A549 (cell line): ENCODE measurements around the gene ERBB2. TPM values are rescaled to one million over a fixed set of nuclear protein-coding genes. Genes with fewer than 3 reads are reported as not detected.

Experiments
- ATAC-seq, 2 experiments: fragments of 200-7000 bp in 1 of 2; fragments of >200 bp in 1 of 2; cut with Nextera tagmentation in 1 of 2; cut with Tn5 transposase in 1 of 2; 3 replicates each; pipeline versions ENCODE4 v1.8.0 to v1.9.1; 2018 to 2020; ENCODE audit warnings: mild to moderate bottlenecking in 1 of 2, moderate library complexity in 1 of 2
- CTCF ChIA-PET: fragments of 300-600 bp; sonication (Branson Sonifier 250); formaldehyde crosslinking; extraction: SDS; loops from one replicate; lab custom pipeline; 2021; ENCODE audit warnings: antibody characterized with exemption, inconsistent platforms; lab: Yijun Ruan, JAX
- POLR2A ChIA-PET: fragments of 350-600 bp; formaldehyde crosslinking; extraction: SDS; loops from one replicate; lab custom pipeline; 2021; ENCODE audit warnings: antibody characterized with exemption, inconsistent platforms; lab: Yijun Ruan, JAX
- DNase-seq, 2 experiments: peaks; one replicate each; pipeline versions ENCODE4 v3.0.0 to v3.0.0-alpha.2; 2011 to 2016; ENCODE audit warnings: low read depth in 1 of 2, low spot score in 1 of 2
- FAIRE-seq: peaks from 2 replicates; lab custom pipeline; 2011; peaks lifted over from hg19 to GRCh38; lab: Jason Lieb, UNC
- H3K27ac ChIP-seq, 2 experiments: fragments of >200 bp; sonication (Bioruptor Twin); formaldehyde crosslinking; 3 replicates each; pipeline ENCODE4 v1.5.1; 2016 to 2017
- H3K4me1 ChIP-seq: fragments of >200 bp; sonication (Bioruptor Twin); formaldehyde crosslinking; 3 replicates; pipeline ENCODE4 v1.6.1; 2016
- H3K4me2 ChIP-seq: fragments of >200 bp; sonication (Bioruptor Twin); formaldehyde crosslinking; 3 replicates; pipeline ENCODE4 v1.6.1; 2016
- H3K4me3 ChIP-seq: fragments of >200 bp; sonication (Bioruptor Twin); formaldehyde crosslinking; 3 replicates; pipeline ENCODE4 v1.5.1; 2016
- H3K9me3 ChIP-seq: fragments of >200 bp; sonication (Bioruptor Twin); formaldehyde crosslinking; 3 replicates; pipeline ENCODE4 v1.6.1; 2016
- BHLHE40 ChIP-seq: IDR thresholded peaks from 2 replicates; pipeline ENCODE4 v1.6.1; 2012; ENCODE audit warnings: low read depth, low read length, inconsistent platforms
- CBX8 ChIP-seq: fragments of 200-600 bp; sonication (generic); IDR thresholded peaks from 2 replicates; pipeline ENCODE4 v1.6.1; 2016
- GATA3 ChIP-seq: IDR thresholded peaks from 2 replicates; pipeline ENCODE4 v1.6.1; 2012; ENCODE audit warnings: borderline replicate concordance
- HEYL ChIP-seq: fragments of 250-450 bp; sonication (Bioruptor Pico); IDR thresholded peaks from 2 replicates; pipeline ENCODE4 v1.8.0; 2021; ENCODE audit warnings: mild to moderate bottlenecking, moderate library complexity
- HOXA7 ChIP-seq: fragments of 250-450 bp; sonication (Bioruptor Pico); IDR thresholded peaks from 2 replicates; pipeline ENCODE4 v1.5.0; 2020; ENCODE audit warnings: mild to moderate bottlenecking, moderate library complexity
- HOXB5 ChIP-seq: fragments of 250-450 bp; sonication (Bioruptor Pico); IDR thresholded peaks from 2 replicates; pipeline ENCODE4 v1.5.0; 2020; ENCODE audit warnings: mild to moderate bottlenecking, moderate library complexity
- JUNB ChIP-seq: fragments of >200 bp; sonication (Bioruptor Twin); formaldehyde crosslinking; IDR thresholded peaks from 2 replicates; pipeline ENCODE4 v1.6.1; 2016
- KDM5A ChIP-seq: fragments of 200-600 bp; sonication (generic); IDR thresholded peaks from 2 replicates; pipeline ENCODE4 v1.6.1; 2016; ENCODE audit warnings: antibody characterized with exemption, mild to moderate bottlenecking
- MYC ChIP-seq: IDR thresholded peaks from 2 replicates; pipeline ENCODE4 v1.6.1; 2012; ENCODE audit warnings: mild to moderate bottlenecking, inconsistent platforms, low read length, improper control_type of control experiment, borderline replicate concordance
- PHF8 ChIP-seq: fragments of 200-600 bp; sonication (generic); IDR thresholded peaks from 2 replicates; pipeline ENCODE4 v1.6.1; 2016; ENCODE audit warnings: low read depth, mild to moderate bottlenecking, antibody characterized with exemption, moderate library complexity, borderline replicate concordance
- POLR2AphosphoS2 ChIP-seq: conservative IDR thresholded peaks from 2 replicates; pipeline ENCODE4 v1.6.1; 2012; ENCODE audit warnings: low read length, improper control_type of control experiment, inconsistent platforms
- RAD21 ChIP-seq, 2 experiments: fragments of >200 bp in 1 of 2; sonication (Bioruptor Twin) in 1 of 2; formaldehyde crosslinking in 1 of 2; IDR thresholded peaks in 1 of 2; conservative IDR thresholded peaks in 1 of 2; 2 replicates in 1 of 2; 3 replicates in 1 of 2; pipeline ENCODE4 v1.6.1; 2012 to 2018; ENCODE audit warnings: inconsistent platforms in 1 of 2
- RARB ChIP-seq: fragments of 250-450 bp; sonication (Bioruptor Pico); IDR thresholded peaks from 2 replicates; pipeline ENCODE4 v1.8.0; 2021; ENCODE audit warnings: mild to moderate bottlenecking, moderate library complexity
- REST ChIP-seq: fragments of 200-600 bp; sonication (generic); IDR thresholded peaks from 2 replicates; pipeline ENCODE4 v1.6.1; 2016; ENCODE audit warnings: antibody characterized with exemption, mild to moderate bottlenecking, moderate library complexity
- SMC3 ChIP-seq: fragments of >200 bp; sonication (Bioruptor Twin); formaldehyde crosslinking; IDR thresholded peaks from 3 replicates; pipeline ENCODE4 v1.6.1; 2018; ENCODE audit warnings: inconsistent platforms
- TFCP2L1 ChIP-seq: fragments of 250-450 bp; sonication (Bioruptor Pico); IDR thresholded peaks from 2 replicates; pipeline ENCODE4 v1.5.0; 2021; ENCODE audit warnings: mild to moderate bottlenecking
- TP53 ChIP-seq: fragments of 250-450 bp; sonication (Bioruptor Pico); IDR thresholded peaks from 2 replicates; pipeline ENCODE4 v1.5.0; 2021; ENCODE audit warnings: mild to moderate bottlenecking, moderate library complexity
- ZC3H11A ChIP-seq: fragments of 450-650 bp; IDR thresholded peaks from 2 replicates; pipeline ENCODE4 v1.6.1; 2014; ENCODE audit warnings: antibody characterized with exemption, mild to moderate bottlenecking
- ZFP36 ChIP-seq: fragments of 450-650 bp; IDR thresholded peaks from 2 replicates; pipeline ENCODE4 v1.6.1; 2014; ENCODE audit warnings: borderline replicate concordance; ENCODE audit not compliant: partially characterized antibody
- ZNF302 ChIP-seq: fragments of 250-450 bp; sonication (Bioruptor Pico); IDR thresholded peaks from 2 replicates; pipeline ENCODE4 v1.9.0; 2021; ENCODE audit warnings: inconsistent platforms, mild to moderate bottlenecking, moderate library complexity
- ZSCAN20 ChIP-seq: fragments of 250-450 bp; sonication (Bioruptor Pico); IDR thresholded peaks from 2 replicates; pipeline ENCODE4 v1.8.0; 2022; ENCODE audit warnings: mild to moderate bottlenecking, moderate library complexity
- WGBS: methylation state at CpG from one replicate; pipeline ENCODE4 v1.1.6; 2017; ENCODE audit errors: missing lambda C conversion rate; 5-methylcytosine and 5-hydroxymethylcytosine counted together
- polyA plus RNA-seq, 4 experiments: library from polyadenylated mRNA; depleted of rRNA in 3 of 4; stranded (reverse); fragments of >200 nt; fragmentation: RNase III in 1 of 4; extraction: RNeasy Plus Mini Kit Qiagen cat#74134 plus additional on column Dnase treatment in 1 of 4; gene quantifications; 2 replicates in 3 of 4; 3 replicates in 1 of 4; pipeline ENCODE4 v1.2.3, GENCODE V29; 2011 to 2017
- TF ChIP-seq, protein P1 (sequence below): fragments of >200 bp; sonication (Bioruptor Twin); formaldehyde crosslinking; IDR thresholded peaks from 3 replicates; pipeline ENCODE4 v1.5.1; 2016
- TF ChIP-seq, protein P2 (sequence below): fragments of >200 bp; sonication (Bioruptor Twin); formaldehyde crosslinking; IDR thresholded peaks from 2 replicates; pipeline ENCODE4 v1.6.1; 2016
- TF ChIP-seq, protein P3 (sequence below): fragments of >200 bp; sonication (Bioruptor Twin); formaldehyde crosslinking; IDR thresholded peaks from 3 replicates; pipeline ENCODE4 v1.6.1; 2016

The ERBB2 gene
- polyA plus RNA-seq, 2 of the 4 experiments (the other 2 are of a cell fraction), result 22.4 to 32.0 TPM

GRCh38 chr17:39742856-39743436, 43.1 kb downstream of the ERBB2 start:
- no peak for DNase-seq
- WGBS, result 92% methylated on average over 21 of the region's 21 CpGs
- POLR2A ChIA-PET, result no interaction called here

DNA sequence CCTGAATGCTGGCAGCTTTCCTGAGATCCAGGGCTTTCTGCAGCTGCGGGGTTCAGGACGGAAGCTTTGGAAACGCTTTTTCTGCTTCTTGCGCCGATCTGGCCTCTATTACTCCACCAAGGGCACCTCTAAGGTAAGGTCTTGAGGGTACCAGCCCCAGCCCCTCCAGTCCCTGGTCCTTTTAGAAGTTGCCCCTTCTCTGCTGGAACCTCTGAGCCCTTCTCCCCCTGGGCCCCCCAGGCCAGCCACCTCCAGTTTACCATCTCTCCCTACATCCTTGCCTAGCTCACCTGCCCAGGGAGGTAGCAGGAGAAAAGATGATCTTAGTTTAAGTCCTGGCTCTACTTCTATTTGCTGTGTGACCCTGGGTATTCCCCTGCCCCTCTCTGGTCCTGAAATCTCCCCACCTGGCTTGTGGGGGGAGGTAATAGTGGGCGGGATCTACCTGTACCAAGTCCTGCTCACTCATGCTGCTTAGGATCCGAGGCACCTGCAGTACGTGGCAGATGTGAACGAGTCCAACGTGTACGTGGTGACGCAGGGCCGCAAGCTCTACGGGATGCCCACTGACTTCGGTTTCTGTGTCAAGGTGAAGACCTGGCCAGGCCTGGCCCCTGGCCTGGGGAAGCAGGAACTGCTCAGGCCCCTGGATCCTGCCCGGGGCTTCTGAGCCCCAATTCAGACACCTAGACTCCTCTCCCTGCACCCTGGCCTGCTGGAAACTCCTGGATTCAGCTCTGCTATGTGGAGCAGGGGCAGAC, 44.4 kb downstream of the ERBB2 start:
- TF ChIP-seq RAD21 (conservative IDR thresholded peaks at IDR 0.05 in 1 of 2, IDR thresholded peaks at IDR 0.05 in 1 of 2), result no peak
- TF ChIP-seq HOXB5, result no peak
- no peak for TF ChIP-seq TP53
- TF ChIP-seq POLR2AphosphoS2, result no peak
- TF ChIP-seq PHF8, result no peak
- no peak for TF ChIP-seq JUNB
- TF ChIP-seq GATA3, result no peak
- no peak for TF ChIP-seq HOXA7 (CRISPR knock-in tag)
- no peak for TF ChIP-seq ZFP36
- TF ChIP-seq, protein P1, sequence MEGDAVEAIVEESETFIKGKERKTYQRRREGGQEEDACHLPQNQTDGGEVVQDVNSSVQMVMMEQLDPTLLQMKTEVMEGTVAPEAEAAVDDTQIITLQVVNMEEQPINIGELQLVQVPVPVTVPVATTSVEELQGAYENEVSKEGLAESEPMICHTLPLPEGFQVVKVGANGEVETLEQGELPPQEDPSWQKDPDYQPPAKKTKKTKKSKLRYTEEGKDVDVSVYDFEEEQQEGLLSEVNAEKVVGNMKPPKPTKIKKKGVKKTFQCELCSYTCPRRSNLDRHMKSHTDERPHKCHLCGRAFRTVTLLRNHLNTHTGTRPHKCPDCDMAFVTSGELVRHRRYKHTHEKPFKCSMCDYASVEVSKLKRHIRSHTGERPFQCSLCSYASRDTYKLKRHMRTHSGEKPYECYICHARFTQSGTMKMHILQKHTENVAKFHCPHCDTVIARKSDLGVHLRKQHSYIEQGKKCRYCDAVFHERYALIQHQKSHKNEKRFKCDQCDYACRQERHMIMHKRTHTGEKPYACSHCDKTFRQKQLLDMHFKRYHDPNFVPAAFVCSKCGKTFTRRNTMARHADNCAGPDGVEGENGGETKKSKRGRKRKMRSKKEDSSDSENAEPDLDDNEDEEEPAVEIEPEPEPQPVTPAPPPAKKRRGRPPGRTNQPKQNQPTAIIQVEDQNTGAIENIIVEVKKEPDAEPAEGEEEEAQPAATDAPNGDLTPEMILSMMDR, result no peak
- TF ChIP-seq SMC3, result no peak
- TF ChIP-seq TFCP2L1, result no peak
- TF ChIP-seq ZNF302, result no peak
- TF ChIP-seq, protein P2, sequence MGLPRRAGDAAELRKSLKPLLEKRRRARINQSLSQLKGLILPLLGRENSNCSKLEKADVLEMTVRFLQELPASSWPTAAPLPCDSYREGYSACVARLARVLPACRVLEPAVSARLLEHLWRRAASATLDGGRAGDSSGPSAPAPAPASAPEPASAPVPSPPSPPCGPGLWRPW, result no peak
- no peak for TF ChIP-seq ZSCAN20 (CRISPR knock-in tag)
- TF ChIP-seq KDM5A, result no peak
- no peak for TF ChIP-seq ZC3H11A
- FAIRE-seq, result no peak
- Histone ChIP-seq H3K27ac (no peak overlapping the region), H3K4me1 (peaks cover 22% of the 10 kb centered on the region), H3K4me2 (no peak overlapping the region), H3K4me3 (no peak overlapping the region), H3K9me3 (no peaks in the 10 kb centered on the region)
- no peak for ATAC-seq
- WGBS, result 87% methylated on average over 16 of the region's 16 CpGs
- DNase-seq, result no peak
- ChIA-PET POLR2A (interaction anchor here (0.6 kb wide), 1 partner anchor 283 kb away, joined by 5 read pairs; no protein-coding TSS in a partner anchor), CTCF (interaction anchor here (0.6 to 15.6 kb wide), 8 partner anchors 9 to 347 kb away, joined by 3 to 171 read pairs (median 4); partner anchors contain the start of genes MIEN1 and PNMT)

More at GRCh38 chr17:39742856-39743436, 43.1 kb downstream of the ERBB2 start:
- no peak overlapping the region for H3K27ac ChIP-seq
- no peaks in the 10 kb centered on the region for H3K9me3 ChIP-seq
- H3K4me1 ChIP-seq, result peaks cover 22% of the 10 kb centered on the region
- CTCF ChIA-PET, result interaction anchor here (0.9 to 15.6 kb wide), 3 partner anchors 10 to 16 kb away, joined by 3 to 171 read pairs (median 19); partner anchors contain the start of gene MIEN1
- H3K4me3 ChIP-seq, result no peak overlapping the region
- FAIRE-seq, result no peak
- H3K4me2 ChIP-seq, result no peak overlapping the region
- TF ChIP-seq BHLHE40 (no peak), SMC3 (no peak), HEYL (CRISPR knock-in tag) (no peak), RAD21 (conservative IDR thresholded peaks at IDR 0.05 in 1 of 2, IDR thresholded peaks at IDR 0.05 in 1 of 2) (no peak), RARB (no peak), MYC (no peak), REST (no peak), CBX8 (no peak), POLR2AphosphoS2 (no peak)
- TF ChIP-seq, protein P3, sequence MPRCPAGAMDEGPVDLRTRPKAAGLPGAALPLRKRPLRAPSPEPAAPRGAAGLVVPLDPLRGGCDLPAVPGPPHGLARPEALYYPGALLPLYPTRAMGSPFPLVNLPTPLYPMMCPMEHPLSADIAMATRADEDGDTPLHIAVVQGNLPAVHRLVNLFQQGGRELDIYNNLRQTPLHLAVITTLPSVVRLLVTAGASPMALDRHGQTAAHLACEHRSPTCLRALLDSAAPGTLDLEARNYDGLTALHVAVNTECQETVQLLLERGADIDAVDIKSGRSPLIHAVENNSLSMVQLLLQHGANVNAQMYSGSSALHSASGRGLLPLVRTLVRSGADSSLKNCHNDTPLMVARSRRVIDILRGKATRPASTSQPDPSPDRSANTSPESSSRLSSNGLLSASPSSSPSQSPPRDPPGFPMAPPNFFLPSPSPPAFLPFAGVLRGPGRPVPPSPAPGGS, result no peak
- TF ChIP-seq, all 56 proteins: peak for 0
- ATAC-seq, result no peak
